ENCODE measurements around the gene LRP8.

GRCh38 chr1:53342735-53343470, 15.0 kb upstream of the LRP8 start:
- TF ChIP-seq POLR2A (IDR thresholded peaks at IDR 0.05; ENCODE audit: low read depth, low read length) (no peak), TAF1 (IDR thresholded peaks at IDR 0.05; ENCODE audit: low read depth, low read length) (no peak), POLR2AphosphoS5 (IDR thresholded peaks at IDR 0.05; ENCODE audit: low read depth, low read length) (no peak), SPI1 (IDR thresholded peaks at IDR 0.05; ENCODE audit: low read depth, low read length) (no peak), POU2F2 (IDR thresholded peaks at IDR 0.05; ENCODE audit: low read depth, low read length) (no peak)

All from GM12891 (cell line).